Measurements from ENCODE around the gene GAL3ST2.
"Not testable (repeated sequence)": the region's sequence is repeated elsewhere in the genome, so short reads cannot be mapped to it uniquely, and the experiment has no call there.

The GAL3ST2 gene

GRCh38 chr2:241817821-241818215 lies 41.2 kb downstream of the GAL3ST2 start:
- in situ Hi-C loops (cut with MboI; ENCODE audit: low sequenced_read_pairs) = not testable (repeated sequence)

- in situ Hi-C loops (cut with MboI; ENCODE audit: low sequenced_read_pairs) = no loop called here
These were observed 41.8 kb downstream of the GAL3ST2 start for GRCh38 chr2:241818229-241818942.

- in situ Hi-C loops (cut with MboI; ENCODE audit: low sequenced_read_pairs) = no loop called here
These were observed 42.3 kb downstream of the GAL3ST2 start for GRCh38 chr2:241818943-241819270.

- in situ Hi-C loops (cut with MboI; ENCODE audit: low sequenced_read_pairs) = not testable (repeated sequence)
These were observed 43.5 kb downstream of the GAL3ST2 start for GRCh38 chr2:241819947-241820624.

- in situ Hi-C loops (cut with MboI; ENCODE audit: low sequenced_read_pairs) = no loop called here
These were observed 44.2 kb downstream of the GAL3ST2 start for GRCh38 chr2:241820625-241821384.

- in situ Hi-C loops (cut with MboI; ENCODE audit: low sequenced_read_pairs) = no loop called here
These were observed 45.0 kb downstream of the GAL3ST2 start for GRCh38 chr2:241821460-241822263.

GRCh38 chr2:241822264-241822623 lies 45.6 kb downstream of the GAL3ST2 start:
- in situ Hi-C loops (cut with MboI; ENCODE audit: low sequenced_read_pairs) = no loop called here

GRCh38 chr2:241823531-241824437 lies 47.2 kb downstream of the GAL3ST2 start:
- in situ Hi-C loops (cut with MboI; ENCODE audit: low sequenced_read_pairs) = not testable (repeated sequence)

- in situ Hi-C loops (cut with MboI; ENCODE audit: low sequenced_read_pairs) = no loop called here
These were observed 50.8 kb downstream of the GAL3ST2 start for GRCh38 chr2:241827394-241827793.

GRCh38 chr2:241833101-241833663 lies 56.6 kb downstream of the GAL3ST2 start:
- in situ Hi-C loops (cut with MboI; ENCODE audit: low sequenced_read_pairs) = no loop called here

GRCh38 chr2:241833756-241834526 lies 57.3 kb downstream of the GAL3ST2 start:
- in situ Hi-C loops (cut with MboI; ENCODE audit: low sequenced_read_pairs) = not testable (repeated sequence)

GRCh38 chr2:241834527-241835210 lies 58.0 kb downstream of the GAL3ST2 start:
- in situ Hi-C loops (cut with MboI; ENCODE audit: low sequenced_read_pairs) = no loop called here

- in situ Hi-C loops (cut with MboI; ENCODE audit: low sequenced_read_pairs) = no loop called here
These were observed 59.0 kb downstream of the GAL3ST2 start for GRCh38 chr2:241835611-241836010.

GRCh38 chr2:241836292-241836691 lies 59.7 kb downstream of the GAL3ST2 start:
- in situ Hi-C loops (cut with MboI; ENCODE audit: low sequenced_read_pairs) = no loop called here

GRCh38 chr2:241837197-241837965 lies 60.8 kb downstream of the GAL3ST2 start:
- in situ Hi-C loops (cut with MboI; ENCODE audit: low sequenced_read_pairs) = no loop called here

GRCh38 chr2:241841181-241842066 lies 64.8 kb downstream of the GAL3ST2 start:
- in situ Hi-C loops (cut with MboI; ENCODE audit: low sequenced_read_pairs) = no loop called here

- in situ Hi-C loops (cut with MboI; ENCODE audit: low sequenced_read_pairs) = no loop called here
These were observed 65.4 kb downstream of the GAL3ST2 start for GRCh38 chr2:241842067-241842415.
